GM20000 (cell line): Measurements from ENCODE around the gene ZNF407.

Experiments
- DNase-seq: peaks from one replicate; pipeline ENCODE4 v3.0.0; 2012; ENCODE audit warnings: low spot score
- CTCF ChIP-seq: IDR thresholded peaks from 2 replicates; pipeline ENCODE4 v1.5.1; 2012; ENCODE audit warnings: mild to moderate bottlenecking, control low read depth; ENCODE audit errors: extremely low read depth, missing control alignments

The ZNF407 gene

DNA sequence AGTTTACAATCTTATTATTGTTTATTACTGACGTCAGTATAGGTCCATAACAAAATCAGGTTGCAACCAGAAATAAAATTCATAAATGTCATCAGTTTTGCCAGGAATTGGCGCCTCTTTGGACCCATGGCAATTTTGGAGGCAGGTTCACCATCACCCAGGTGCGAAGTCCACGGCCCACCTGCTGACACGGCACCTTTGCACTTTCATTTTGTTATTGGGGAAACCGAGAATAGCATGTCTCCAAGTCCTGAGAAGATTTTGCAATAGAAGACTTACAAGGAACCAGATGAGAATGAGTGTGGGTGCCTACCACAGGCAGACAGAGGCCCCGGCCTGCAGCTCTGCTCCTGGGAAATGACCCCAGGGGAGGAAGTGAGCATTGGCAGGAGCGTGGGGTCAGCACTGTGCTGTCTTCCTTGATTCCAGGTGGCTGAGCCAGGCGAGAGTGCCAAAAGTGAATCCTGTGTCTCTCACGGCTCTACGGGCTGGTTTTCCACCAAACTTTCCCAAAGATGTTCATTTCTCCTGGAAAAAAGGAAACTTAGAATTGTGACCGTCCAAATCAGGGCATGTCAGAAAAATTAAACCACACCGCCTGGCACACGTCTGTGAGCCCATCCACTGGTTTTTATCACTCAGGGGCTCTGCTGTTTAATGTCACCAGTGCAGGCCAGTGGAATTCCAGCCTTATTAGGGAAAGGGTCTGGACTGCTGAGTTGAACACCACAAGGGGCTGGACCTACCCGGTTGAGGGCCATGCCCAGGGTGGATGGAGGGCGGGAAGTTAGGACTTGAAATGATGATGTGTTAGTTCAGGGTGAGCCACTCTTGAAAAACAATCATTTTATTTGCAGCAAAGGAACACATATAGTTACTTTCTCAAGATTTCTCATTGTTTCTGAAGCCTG, 514.8 kb downstream of the ZNF407 start:
- TF ChIP-seq CTCF, result no peak
- no peak for DNase-seq

DNA sequence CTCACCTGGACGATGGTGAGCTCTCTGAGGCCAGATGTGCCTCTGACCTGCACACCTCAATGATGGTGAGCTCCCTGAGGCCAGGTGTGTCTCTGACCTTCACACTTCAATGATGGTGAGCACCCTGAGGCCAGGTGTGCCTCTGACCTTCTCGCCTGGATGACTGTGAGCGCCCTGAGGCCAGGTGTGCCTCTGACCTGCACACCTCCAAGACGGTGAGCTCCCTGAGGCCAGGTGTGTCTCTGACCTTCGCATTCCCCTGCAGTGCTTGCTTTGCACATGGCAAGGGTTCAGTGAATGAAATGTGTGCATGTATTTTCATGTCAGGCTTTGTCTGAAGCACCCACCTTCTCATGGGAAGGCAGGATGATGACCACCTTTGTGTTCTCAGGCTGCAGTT, 515.8 kb downstream of the ZNF407 start:
- TF ChIP-seq CTCF, result no peak
- no peak for DNase-seq

GRCh38 chr18:75114231-75114764, 516.6 kb downstream of the ZNF407 start:
- DNase-seq, result no peak
- no peak for TF ChIP-seq CTCF
